ENCODE results near the gene ENTHD1.

ENTHD1 gene

DNA sequence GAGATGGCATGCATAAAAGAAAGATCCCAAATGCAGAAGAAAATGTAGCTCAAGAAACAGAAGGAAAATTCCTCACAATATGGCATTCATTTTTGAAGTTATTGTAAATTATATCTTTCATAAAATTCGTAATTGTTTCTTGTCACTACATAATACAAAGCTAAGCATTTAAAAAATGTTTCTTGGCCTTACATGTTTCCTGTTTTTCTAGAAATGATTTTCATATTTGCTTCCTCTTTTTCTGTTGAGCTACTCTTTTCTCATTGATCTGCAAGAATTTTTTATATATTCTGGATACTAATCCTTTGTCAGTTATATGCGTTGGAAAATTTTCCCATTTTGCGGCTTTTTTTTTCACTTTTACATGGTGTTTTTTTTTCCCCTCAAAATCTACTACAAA lies 48.0 kb downstream of the ENTHD1 start:
- DNase-seq (ENCODE audit: low spot score) = no peak

DNA sequence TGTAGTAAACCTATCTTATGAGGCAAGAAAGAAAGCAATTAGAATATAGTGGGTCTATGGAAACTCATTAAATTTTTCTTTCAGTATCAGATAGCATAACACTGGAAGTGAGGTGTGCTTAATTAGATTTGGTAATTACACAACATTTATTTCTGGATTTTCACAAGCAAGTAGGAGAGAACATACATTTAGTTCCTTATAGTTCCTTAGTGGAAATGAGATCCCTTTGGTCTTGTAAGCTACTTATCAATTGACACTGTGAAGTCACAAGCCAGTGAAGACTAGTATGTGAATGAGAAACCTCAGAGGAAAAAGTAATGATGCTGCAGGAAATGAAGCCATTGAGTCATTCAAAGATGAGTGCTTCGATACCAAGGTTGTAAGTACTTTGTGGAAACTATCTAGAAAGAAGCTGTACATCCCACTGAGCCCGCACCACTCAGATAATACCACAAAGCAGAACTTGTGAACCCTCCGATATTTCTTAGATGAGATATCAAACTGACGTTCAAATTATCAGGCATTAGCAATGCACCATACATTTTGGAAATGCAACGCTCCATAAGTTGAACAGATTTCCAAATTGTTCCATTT lies 53.5 kb downstream of the ENTHD1 start:
- DNase-seq (ENCODE audit: low spot score) = no peak

DNA sequence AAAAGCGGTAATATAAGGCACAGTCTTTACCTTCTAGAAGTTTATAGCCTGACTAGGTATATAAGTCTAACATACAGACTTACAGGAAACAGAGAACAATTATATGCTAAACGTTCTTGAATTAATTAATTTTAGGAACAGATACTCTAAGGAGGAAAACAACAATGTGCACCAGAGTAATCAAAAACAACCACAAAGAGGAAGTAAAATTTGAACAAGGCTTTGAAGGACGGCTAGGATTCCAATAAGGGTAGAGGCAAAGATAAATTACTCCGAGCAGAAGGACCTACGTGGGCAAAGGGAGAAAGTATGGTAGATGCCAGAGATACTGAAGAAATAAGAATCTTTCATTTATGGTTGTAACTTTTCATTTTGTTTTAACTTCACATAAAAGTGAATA lies 54.4 kb downstream of the ENTHD1 start:
- DNase-seq (ENCODE audit: low spot score) = no peak

DNA sequence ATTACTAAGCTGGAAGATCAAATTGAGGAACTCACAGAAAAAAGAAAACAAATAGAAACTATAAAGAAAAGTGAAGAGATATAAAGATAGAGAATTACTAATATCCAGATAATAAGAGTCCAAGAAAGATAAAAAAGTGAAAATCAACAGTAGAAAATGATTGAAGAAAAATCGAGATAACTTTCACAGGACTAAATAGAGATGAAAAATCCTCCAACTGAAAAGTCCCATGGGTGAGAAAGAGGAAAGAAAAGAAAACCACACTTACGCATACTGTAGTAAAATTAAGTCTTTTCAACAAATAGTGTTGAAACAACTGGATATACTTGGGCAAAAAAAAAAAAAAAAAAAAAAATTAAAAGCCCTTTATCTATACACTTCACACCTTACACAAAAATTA lies 60.0 kb downstream of the ENTHD1 start:
- no peak for DNase-seq (ENCODE audit: low spot score)

DNA sequence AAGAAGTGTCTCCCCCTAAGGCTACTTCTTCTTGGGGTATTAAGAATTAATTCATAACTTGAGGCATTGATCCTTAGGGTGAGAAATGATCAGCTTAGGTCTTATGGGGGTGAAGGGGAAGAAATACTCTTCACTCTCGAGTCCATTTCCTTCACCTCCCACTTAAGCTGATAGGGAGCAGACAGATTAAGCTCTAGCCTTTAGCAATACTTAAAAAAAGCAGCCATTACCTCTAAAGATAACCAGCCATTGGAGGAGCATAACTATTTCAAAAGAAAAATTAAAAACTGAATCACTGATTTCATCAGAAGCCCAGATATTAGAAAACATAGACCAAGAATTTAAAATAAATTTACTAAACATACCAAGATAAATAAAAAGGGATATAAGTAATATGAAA lies 60.5 kb downstream of the ENTHD1 start:
- no peak for DNase-seq (ENCODE audit: low spot score)

DNA sequence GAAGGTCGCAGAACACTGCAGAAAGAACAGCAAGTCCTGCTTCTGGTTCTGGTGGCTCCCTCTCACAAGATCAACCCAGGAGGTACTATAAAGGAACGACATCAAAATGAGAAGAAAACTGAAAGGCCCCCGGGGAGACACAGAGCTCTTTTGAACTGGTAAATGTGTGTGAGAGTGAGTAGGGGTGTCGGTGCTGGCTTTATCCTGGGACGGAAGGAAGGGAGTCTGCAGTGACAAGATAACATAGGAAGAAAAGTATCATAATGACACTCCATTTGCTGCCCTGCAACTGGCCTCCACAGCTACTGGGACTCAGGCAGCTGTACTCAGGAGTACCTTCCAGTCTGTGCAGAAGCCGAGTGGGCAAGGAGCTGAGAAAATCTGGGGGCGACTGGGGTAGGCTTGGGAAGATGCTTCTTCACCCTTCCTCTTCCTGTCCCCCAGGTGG lies 60.9 kb downstream of the ENTHD1 start:
- DNase-seq (ENCODE audit: low spot score) = no peak

DNA sequence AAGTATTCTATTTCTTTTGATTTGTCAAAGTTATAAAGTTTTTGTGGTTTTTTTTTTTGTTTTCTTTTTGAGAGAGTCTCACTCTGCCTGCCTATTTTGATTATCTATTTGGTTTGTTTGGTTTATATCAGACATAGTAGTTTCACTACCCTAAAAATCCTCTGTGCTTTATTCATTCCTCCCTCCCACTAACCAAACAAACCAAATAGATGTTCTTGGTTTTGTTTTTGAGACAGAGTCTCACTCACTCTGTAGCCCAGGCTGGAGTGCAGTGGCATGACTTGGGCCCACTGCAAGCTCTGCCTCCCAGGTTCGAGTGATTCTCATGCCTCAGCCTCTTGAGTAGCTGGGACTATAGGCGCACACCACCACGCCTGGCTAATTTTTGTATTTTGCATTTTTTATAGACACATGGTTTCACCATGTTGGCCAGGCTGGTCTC lies 67.9 kb downstream of the ENTHD1 start:
- DNase-seq (ENCODE audit: low spot score) = no peak

DNA sequence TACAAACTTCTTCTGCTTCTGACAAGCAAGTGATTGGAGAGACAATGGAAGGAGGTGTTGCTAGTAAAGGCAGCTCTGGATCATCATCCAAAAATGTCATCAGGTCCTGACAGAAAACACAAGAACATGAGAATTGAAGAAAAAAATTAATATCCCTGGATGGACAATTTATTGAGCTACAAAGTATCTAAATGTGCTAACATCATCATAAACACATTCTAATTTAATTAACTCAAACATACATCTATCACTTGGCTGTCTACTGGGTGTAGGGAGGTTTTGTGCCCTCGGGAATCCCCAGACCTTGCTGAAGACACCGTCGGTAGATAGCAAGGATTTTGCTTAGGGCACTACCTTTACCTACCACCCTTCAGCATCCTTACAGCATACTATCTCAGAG lies 72.6 kb downstream of the ENTHD1 start:
- DNase-seq (ENCODE audit: low spot score) = no peak

DNA sequence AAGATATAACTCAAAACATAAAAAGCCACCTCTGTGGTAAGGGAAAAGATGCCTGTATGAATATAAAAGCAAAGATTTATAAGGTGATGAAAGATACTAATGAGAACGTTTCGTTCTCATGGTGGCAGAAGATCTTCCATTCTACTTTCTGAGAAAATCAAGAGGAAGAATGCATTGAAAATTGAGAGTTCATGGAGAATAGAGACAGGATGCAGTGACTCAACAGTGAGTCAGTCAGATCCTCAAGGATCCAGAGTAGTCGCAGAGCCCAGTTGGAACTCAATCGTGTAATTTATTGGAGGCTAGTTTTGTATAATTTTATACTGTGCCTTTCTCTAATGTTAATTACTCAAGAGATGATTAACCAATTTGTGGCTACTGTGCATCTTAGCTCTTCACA lies 73.3 kb downstream of the ENTHD1 start:
- no peak for DNase-seq (ENCODE audit: low spot score)

DNA sequence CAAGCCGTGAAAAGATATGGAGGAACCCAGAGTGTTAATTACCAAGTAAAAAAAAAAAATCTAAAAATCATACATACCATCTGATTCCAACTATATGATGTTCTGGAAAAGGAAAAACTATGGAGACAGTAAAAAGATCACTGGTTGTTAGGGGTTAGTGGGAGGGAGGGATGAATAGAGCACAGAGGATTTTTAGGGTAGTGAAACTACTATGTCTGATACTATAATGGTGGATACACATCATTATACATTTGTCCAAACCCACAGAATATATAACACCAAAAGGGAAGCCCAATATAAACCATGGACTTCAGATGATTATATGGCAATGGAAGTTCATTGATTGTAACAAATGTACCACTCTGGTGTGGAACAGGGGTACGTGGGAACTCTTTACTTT lies 74.1 kb downstream of the ENTHD1 start:
- DNase-seq (ENCODE audit: low spot score) = no peak

DNA sequence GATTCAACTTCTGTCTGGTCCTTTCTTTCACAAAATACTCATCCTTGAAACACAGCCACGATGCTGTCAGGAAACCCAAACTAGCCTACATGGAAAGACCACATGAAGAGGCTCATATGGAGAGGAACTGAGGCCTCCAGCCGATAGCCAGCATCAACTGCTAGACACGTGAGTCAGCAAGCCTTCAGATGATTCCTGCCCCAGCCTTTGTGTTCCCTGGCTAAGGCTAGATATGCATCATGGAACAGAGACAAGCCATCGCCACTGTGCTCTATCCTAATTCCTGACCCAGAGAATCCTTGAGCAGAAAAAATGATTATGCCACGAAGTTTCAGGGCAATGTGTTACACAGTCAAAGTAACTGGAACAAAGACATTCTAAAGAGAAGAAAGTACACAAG lies 75.5 kb downstream of the ENTHD1 start:
- DNase-seq (ENCODE audit: low spot score) = no peak

DNA sequence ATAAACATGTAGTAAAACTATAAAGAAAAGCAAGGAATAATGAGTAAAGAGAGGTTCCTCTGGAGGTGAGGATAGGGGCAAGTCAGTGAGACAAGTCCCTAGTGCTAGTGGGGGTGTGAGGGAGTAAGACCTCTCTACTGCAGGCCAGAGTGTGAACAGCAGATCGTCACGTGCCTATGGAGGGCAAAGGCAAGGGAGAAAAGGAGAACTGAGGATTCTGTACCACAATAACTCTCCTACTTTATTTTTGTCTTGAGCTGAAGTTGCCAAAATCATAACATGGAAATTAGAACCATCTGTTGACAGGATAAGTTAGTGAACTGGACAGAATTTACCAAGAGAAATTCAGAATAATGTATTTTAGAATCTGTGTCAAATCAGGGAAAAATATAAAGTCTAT lies 77.6 kb downstream of the ENTHD1 start:
- DNase-seq (ENCODE audit: low spot score) = no peak

DNA sequence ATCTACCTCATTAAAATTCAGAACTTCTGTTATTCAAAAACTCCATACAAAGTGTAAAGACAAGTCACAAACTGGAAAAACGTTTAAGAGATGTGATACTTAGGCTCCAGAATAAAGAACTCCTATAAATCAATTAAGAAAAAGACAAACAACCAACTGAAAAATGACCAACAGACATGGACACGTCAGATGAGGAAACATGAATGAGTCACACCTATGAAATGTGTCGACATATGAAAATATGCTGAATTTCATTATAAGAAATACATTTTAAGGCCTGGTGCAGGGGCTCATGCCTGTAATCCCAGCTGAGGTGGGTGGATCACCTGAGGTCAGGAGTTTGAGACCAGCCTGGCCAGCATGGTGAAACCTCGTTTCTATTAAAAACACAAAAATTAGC lies 78.7 kb downstream of the ENTHD1 start:
- no peak for DNase-seq (ENCODE audit: low spot score)

DNA sequence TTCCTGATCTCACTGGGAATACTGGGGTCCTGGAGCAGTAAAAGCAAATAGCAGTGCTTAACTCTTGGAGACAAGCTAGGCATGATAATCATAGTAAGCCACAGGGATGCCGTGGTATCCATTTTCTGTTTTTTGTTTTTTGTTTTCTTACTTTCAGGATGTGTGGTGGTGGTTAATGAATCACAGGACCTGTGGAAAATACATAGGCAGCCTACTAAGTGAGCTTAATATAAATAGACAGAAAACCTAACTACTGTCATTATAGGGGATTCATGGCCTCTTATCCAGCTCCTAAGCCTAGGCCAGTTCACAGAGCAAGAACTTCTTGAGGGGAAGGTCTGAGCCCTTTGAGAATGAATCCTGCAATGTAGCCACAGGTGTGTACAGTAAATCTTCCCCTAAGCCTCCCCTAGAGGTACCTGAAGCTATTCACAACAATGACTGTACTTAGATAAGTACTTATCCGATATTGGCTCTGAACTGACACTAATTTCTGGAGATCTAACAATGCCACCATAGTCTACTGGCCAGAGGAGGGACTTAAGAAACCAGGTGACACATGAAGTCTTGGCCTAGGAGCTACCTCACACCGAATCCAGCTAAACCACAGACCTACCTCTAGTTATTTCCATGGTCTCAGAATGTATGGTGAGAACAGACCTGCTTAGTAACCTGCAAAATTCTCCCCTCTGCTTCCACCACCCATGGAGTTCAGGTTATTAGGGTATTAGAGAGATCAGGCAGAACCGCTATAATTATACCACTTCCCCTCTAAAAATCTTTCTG lies 83.6 kb downstream of the ENTHD1 start:
- no peak for DNase-seq (ENCODE audit: low spot score)

DNA sequence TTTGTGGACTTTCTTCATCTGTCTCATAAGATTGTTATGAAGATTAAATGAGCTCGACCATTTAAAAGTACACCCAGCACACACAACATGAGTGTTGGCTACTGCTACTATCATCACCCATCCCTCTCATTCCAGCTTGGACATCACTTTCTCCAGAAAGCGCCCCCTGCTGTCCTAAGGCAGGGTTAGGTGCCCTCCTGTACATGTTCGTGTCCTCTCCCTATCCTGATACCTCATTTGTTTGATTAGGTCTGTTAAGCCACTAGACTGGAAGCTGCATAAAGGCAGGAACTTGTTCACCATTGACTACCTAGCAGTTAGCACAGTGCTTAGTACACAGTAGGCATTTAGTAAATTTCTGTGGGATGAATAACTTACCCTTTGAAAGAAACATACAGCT lies 85.5 kb downstream of the ENTHD1 start:
- no peak for DNase-seq (ENCODE audit: low spot score)

DNA sequence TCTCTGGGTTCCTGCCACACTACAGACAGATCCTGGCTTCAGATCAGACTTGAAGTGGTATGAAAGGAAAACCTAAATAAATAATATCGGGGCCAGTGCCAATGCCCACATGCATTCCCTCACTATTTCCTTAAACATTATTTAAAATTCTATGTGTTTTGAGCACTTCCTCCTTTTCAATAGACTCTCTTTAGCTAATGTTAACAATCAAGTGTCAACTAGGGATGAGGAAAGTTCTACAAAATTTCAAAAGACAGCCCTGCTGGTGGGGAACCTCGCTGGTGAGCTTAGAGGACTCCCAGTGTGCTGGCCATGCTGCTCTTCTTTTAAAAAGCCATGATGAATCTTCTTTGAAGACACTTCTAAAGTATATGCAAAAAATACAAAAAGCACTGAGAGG lies 87.5 kb downstream of the ENTHD1 start:
- DNase-seq (ENCODE audit: low spot score) = no peak

DNA sequence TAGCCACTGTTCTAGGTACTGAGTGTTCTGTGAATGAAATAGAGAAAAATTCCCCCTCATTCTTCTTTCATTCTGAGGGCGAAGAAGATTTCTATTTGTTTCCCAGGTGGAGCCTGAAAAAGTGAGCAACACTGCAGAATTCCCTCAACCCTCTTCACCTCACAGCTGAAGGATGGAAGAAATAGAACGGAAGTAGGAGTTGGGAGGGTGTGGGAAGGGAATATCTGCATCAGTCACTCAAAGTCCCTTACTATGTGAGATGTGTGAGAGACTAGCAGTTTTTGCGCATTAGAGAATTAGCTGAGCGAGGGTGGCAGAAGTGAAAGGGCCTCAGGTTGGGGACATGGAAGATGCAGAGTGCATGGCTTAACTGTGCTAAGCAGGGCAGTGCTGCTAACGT lies 88.4 kb downstream of the ENTHD1 start:
- peak; percentile 64 for DNase-seq (ENCODE audit: low spot score)

DNA sequence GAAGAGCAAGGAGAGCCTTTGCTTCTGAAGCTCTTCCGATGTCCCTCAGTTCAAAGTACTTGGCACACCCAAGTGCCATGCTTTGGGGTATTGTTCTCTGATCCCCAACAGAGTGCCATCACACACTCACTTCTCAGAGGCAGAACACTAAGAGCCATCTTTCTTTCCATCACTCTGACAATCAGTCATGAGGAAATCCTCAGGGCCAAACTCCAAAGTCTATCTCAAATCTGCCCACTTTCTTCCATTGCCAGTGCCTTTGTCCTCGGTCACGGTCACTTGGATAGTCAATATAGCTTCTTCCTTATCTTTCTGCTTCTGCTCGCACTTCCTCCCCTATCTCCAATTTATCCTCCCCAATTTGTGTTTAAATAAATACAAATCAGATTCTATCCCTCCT lies 90.9 kb downstream of the ENTHD1 start:
- no peak for DNase-seq (ENCODE audit: low spot score)

DNA sequence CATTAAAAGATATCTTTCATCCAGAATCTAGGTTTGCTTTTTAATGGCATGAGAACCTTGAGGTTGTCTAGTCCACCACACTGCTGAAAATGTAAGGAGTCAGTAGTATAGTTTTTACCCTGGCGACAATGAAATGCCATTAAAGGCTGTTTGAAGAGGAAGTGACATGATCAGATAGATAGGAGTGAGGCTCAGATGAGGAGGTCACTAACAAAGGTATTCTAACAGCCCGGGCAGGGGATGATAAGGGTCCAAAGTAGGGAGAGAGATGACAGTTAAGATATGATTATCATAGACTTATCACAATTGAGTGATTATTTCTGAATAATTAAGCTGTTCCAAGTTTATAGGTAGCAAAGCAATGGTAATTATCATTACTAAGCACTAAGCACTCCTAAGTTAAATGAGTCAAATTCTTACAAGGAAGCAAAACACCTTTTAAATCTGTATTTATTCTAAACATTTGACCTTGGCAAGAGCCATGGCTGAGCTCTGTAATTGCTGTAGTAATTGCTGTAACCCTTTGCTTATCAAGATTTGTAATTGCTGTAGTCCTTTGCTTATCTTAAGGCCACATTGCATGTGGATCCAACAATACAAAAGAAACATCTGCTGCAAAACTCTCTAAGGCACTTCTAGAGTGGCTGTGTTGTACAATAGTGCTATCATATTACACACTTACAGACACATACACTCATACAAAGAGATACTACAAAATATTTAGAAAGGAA lies 92.6 kb downstream of the ENTHD1 start:
- no peak for DNase-seq (ENCODE audit: low spot score)

DNA sequence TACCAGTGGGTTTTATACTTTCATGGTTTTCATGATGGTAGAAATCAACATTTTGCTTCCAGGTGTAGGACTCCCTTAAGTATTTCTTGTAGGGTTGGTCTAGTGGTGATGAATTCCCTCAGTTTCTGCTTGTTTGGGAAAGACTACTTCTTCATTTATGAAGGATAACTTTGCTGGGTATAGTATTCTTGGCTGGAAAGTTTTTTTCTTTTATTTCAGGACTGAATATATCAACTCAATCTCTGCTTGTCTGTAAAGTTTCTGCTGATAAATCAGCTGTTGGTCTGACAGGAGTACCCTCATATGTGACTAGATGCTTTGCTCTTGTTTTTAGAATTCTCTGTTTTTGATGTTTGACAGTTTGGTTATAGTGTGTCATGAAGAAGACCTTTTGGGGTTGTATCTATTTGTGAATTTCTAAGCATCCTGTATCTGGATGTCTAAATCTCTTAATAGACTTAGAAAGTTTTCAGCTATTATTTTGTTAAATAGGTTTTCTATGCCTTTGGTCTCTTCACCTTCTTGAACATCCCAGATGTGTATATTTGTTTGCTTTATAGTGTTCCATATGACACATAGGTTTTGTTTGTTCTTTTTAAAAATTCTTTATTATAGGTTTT lies 95.9 kb downstream of the ENTHD1 start:
- DNase-seq (ENCODE audit: low spot score) = no peak

DNA sequence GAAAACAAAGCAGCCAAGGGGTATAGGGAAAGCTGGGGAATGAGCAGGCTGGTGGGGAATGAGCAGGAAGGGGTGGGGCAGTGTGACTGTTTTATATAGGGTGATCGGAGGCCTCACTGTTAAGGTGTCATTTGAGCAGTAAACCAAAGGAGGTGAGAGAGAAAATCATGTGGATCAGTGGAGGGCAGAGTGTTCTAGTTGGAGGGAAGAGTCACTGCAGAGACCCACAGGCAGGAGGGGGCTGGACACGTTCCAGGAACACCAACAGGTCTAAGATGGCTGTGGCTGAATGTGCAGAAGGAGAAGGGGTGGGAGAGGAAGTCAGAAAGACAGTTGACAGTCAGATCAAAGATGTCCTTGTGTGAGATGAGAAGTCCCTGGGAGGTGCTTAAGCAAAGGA lies 103.8 kb downstream of the ENTHD1 start:
- DNase-seq (ENCODE audit: low spot score) = no peak

DNA sequence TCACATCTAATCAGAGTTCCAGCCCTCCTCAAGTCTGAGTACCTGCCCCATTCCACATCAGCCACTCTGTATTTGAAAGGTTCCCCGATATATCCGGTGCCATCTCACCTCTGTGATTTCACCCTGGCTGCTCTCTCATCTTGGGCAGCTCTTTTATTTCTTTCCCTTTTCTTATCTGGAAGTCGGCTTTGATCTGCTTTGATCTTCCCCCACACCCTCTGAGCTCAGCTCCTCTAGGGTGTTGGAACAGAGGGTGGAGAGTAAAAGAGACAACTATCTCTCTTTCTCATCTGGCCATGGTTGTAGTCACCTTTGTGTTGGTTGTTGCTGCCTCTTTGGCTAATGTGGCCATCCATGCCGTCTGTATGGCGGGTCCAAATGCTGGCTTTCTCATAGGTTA lies 108.3 kb downstream of the ENTHD1 start:
- DNase-seq (ENCODE audit: low spot score) = no peak

All from putamen (tissue), 1 donor.